Naive thymus-derived CD4-positive, alpha-beta T cell (primary cell): ENCODE results near the gene MZB1. TPM values are rescaled to one million over a fixed set of nuclear protein-coding genes. Genes with fewer than 3 reads are reported as not detected.

Source experiments
- ATAC-seq: fragments of 150-1000 bp; cut with Tn5 transposase; 2 replicates; pipeline ENCODE4 v1.10.0; 2021; ENCODE audit warnings: mild to moderate bottlenecking, moderate library complexity
- CTCF ChIA-PET: fragments of 350-600 bp; sonication (Branson Sonifier 250); formaldehyde crosslinking; loops from one replicate; lab custom pipeline; 2021; ENCODE audit warnings: antibody characterized with exemption; lab: Charles Lee
- POLR2A ChIA-PET: fragments of 350-600 bp; sonication (Branson Sonifier 250); formaldehyde crosslinking; loops from one replicate; lab custom pipeline; 2021; ENCODE audit warnings: antibody characterized with exemption, inconsistent platforms; lab: Charles Lee
- DNase-seq, 9 donors: peaks; one replicate each; pipeline versions ENCODE4 v3.0.0 to v3.0.0-alpha.2; 2020 to 2022; ENCODE audit warnings: mixed read lengths in 1 of 9
- H3K27ac ChIP-seq: one replicate; pipeline ENCODE4 v1.7.0; 2013; ENCODE audit warnings: mild to moderate bottlenecking, low read depth, low read length, moderate library complexity
- H3K27me3 ChIP-seq, 2 donors: one replicate each; pipeline ENCODE4 v1.7.0; 2013; ENCODE audit warnings: low read length in 2 of 2, mild to moderate bottlenecking in 2 of 2, moderate library complexity in 2 of 2; ENCODE audit not compliant: control insufficient read depth in 2 of 2, insufficient read depth in 2 of 2
- H3K36me3 ChIP-seq, 3 experiments: 1 replicate in 2 of 3; 2 replicates in 1 of 3; pipeline ENCODE4 v1.7.0; 2013; ENCODE audit warnings: low read length in 3 of 3, mild to moderate bottlenecking in 3 of 3, moderate library complexity in 1 of 3; ENCODE audit not compliant: insufficient read depth in 3 of 3, control insufficient read depth in 2 of 3
- H3K4me1 ChIP-seq, 2 donors: one replicate each; pipeline ENCODE4 v1.7.0; 2013; ENCODE audit warnings: low read length in 2 of 2, mild to moderate bottlenecking in 2 of 2, moderate library complexity in 1 of 2; ENCODE audit not compliant: control insufficient read depth in 2 of 2, insufficient read depth in 2 of 2
- H3K4me3 ChIP-seq: 2 replicates; pipeline ENCODE4 v1.7.0; 2013; ENCODE audit warnings: mild to moderate bottlenecking, low read length
- H3K9me3 ChIP-seq, 3 experiments: 1 replicate in 2 of 3; 2 replicates in 1 of 3; pipeline ENCODE4 v1.7.0; 2013; ENCODE audit warnings: low read length in 3 of 3; ENCODE audit not compliant: control insufficient read depth in 2 of 3
- H3K27ac Mint-ChIP-seq, 9 donors: one replicate each; pipeline ENCODE4 v1.8.0; 2020 to 2022; ENCODE audit warnings: mixed read lengths in 9 of 9, mild to moderate bottlenecking in 8 of 9, moderate library complexity in 5 of 9, inconsistent platforms in 2 of 9
- H3K27me3 Mint-ChIP-seq, 5 donors: one replicate each; pipeline ENCODE4 v1.8.0; 2021 to 2022; ENCODE audit warnings: mixed read lengths in 5 of 5, mild to moderate bottlenecking in 1 of 5
- H3K36me3 Mint-ChIP-seq, 5 donors: one replicate each; pipeline ENCODE4 v1.8.0; 2020 to 2022; ENCODE audit warnings: mixed read lengths in 5 of 5, mild to moderate bottlenecking in 3 of 5, inconsistent platforms in 1 of 5
- H3K4me1 Mint-ChIP-seq, 7 donors: one replicate each; pipeline ENCODE4 v1.8.0; 2020 to 2022; ENCODE audit warnings: mixed read lengths in 7 of 7, mild to moderate bottlenecking in 3 of 7, inconsistent platforms in 1 of 7
- H3K4me3 Mint-ChIP-seq, 10 donors: one replicate each; pipeline ENCODE4 v1.8.0; 2020 to 2022; ENCODE audit warnings: mild to moderate bottlenecking in 10 of 10, mixed read lengths in 10 of 10, moderate library complexity in 6 of 10, inconsistent platforms in 2 of 10
- H3K9me3 Mint-ChIP-seq, 11 donors: one replicate each; pipeline ENCODE4 v1.8.0; 2020 to 2022; ENCODE audit warnings: mixed read lengths in 11 of 11, mild to moderate bottlenecking in 4 of 11, inconsistent platforms in 1 of 11, moderate library complexity in 1 of 11
- intact Hi-C, 2 donors: fragments of 100-400 bp; cut with micrococcal nuclease; formaldehyde crosslinking; loops; one replicate each; pipeline ENCODE4 v1.15.1; 2023
- polyA plus RNA-seq, 2 donors: library from polyadenylated mRNA; unstranded; fragments of 300-500 nt; fragmentation: Illumina TruSeq; gene quantifications; one replicate each; pipeline ENCODE4 v1.2.3, GENCODE V29; 2021
- total RNA-seq, 6 experiments: library from RNA in 5 of 6; stranded (reverse) in 5 of 6; gene quantifications; 1 replicate in 5 of 6; 2 replicates in 1 of 6; pipeline ENCODE4 v1.2.3 and lab custom pipeline; 2021 to 2026

The MZB1 gene
- total and polyA plus RNA-seq, 7 experiments from 2014 or later = 0.25 to 70.6 (median 0.94) TPM

- ChIA-PET CTCF (interaction anchor here (0.5 to 2.2 kb wide), 5 partner anchors 8 to 111 kb away, joined by 3 to 7 read pairs (median 3); partner anchors contain the start of gene PAIP2), POLR2A (interaction anchor here (0.5 to 3.2 kb wide), 10 partner anchors 11 to 167 kb away, joined by 3 to 24 read pairs (median 4); partner anchors contain the start of genes MZB1, PAIP2 and UBE2D2)
- Mint-ChIP-seq H3K27ac (peak overlapping the region; percentile 96 to 100 (median 99)), H3K4me3 (peak overlapping the region; percentile 88 to 98 (median 94)), H3K27me3 (no peaks in the 10 kb centered on the region), H3K36me3 (peaks cover 4 to 7% (median 5%) of the 10 kb centered on the region in 5 donors), H3K9me3 (no peaks in the 10 kb centered on the region), H3K4me1 (peaks cover 22 to 43% (median 31%) of the 10 kb centered on the region in 7 donors)
- Histone ChIP-seq H3K36me3 (no peaks in the 10 kb centered on the region), H3K4me3 (peak overlapping the region; percentile 56), H3K27ac (peak overlapping the region; percentile 88), H3K27me3 (no peaks in the 10 kb centered on the region), H3K9me3 (no peaks in the 10 kb centered on the region), H3K4me1 (peaks cover 16% of the 10 kb centered on the region in 2 donors)
- intact Hi-C loops = loop anchor here (1.0 to 5.0 kb wide), 5 partner anchors 204 to 1065 kb away; partner anchors contain the start of genes FAM53C (in 2 of the 2), HSPA9 (in 2 of the 2), SIL1 (in 2 of the 2) and ANKHD1 (in 1 of the 2)
- no peak for DNase-seq
- ATAC-seq = no peak
Measured at GRCh38 chr5:139402561-139403158, 12.9 kb upstream of the MZB1 start.

DNA sequence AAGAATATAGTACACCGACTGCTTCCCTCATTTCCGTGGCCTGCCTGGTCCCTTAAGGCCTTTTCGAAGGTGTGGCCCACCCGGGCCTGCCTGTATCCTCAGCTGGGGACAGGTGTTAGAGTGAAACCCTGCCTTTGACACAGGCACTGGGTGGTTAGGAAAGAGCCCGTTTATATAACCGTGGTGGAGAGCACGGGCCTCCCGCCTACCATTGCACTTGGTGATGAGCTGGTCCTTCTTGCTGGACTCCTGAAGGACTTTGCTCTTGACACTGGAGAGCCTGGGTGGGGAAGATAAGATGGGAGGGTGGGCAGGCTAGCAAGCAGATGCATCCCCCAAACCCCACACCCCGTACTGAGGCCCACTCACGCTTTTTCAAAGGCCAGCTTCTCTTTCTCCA, 11.8 kb upstream of the MZB1 start:
- no peak for ATAC-seq
- POLR2A ChIA-PET = interaction anchor here (1.0 to 3.2 kb wide), 3 partner anchors 60 to 159 kb away, joined by 3 to 20 read pairs (median 4); partner anchors contain the start of genes PAIP2 and UBE2D2
- Histone ChIP-seq H3K9me3 (no peaks in the 10 kb centered on the region), H3K27ac (no peak overlapping the region), H3K4me3 (no peak overlapping the region), H3K4me1 (peaks cover 14 to 16% of the 10 kb centered on the region in 2 donors), H3K27me3 (no peaks in the 10 kb centered on the region), H3K36me3 (no peaks in the 10 kb centered on the region)
- Mint-ChIP-seq H3K9me3 (no peaks in the 10 kb centered on the region), H3K27ac (peak overlapping the region in 1 of 9 donors; percentile 79), H3K4me3 (peak overlapping the region in 1 of 10 donors; percentile 27), H3K36me3 (peaks cover 4 to 6% (median 5%) of the 10 kb centered on the region in 5 donors), H3K4me1 (peaks cover 21 to 43% (median 25%) of the 10 kb centered on the region in 7 donors), H3K27me3 (no peaks in the 10 kb centered on the region)
- CTCF ChIA-PET = interaction anchor here (0.6 to 2.2 kb wide), 3 partner anchors 21 to 1047 kb away, joined by 3 to 7 read pairs (median 3); no protein-coding TSS in a partner anchor
- intact Hi-C loops = loop anchor here (5.0 kb wide), 2 partner anchors 1001 to 1064 kb away; partner anchors contain the start of genes FAM53C (in 2 of the 2) and ANKHD1 (in 1 of the 2)
- DNase-seq = no peak

DNA sequence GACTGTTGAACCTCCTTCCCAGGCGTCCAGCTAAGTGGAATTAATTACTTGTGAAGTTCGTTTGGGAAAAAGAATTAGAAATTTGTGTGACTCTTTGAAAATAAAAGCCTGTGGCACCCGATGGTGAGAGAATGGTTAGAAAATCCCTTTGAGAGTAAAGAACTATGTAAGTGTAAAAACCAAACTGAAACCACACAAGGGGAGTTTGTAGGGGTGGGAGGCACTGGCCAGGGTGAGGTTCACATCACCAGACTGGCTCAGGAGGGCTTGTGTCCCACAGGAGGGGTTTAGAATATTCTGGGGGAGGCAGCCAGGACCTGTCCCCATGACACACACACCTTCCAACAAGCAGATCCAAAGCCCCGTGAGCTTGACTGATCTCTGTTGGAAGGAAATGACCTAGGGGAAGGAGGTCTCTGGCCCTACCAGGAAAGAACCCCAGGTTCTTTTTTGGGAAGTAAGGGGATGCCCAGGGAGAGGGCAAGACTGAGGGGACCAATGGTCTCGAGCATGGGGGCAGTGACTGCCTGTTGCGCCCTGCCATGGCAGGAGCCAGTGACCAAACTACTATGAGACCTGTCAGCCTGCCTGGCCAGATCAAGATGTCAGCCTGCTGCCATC, 9.9 kb upstream of the MZB1 start:
- ATAC-seq = no peak
- POLR2A ChIA-PET = no interaction called here

DNA sequence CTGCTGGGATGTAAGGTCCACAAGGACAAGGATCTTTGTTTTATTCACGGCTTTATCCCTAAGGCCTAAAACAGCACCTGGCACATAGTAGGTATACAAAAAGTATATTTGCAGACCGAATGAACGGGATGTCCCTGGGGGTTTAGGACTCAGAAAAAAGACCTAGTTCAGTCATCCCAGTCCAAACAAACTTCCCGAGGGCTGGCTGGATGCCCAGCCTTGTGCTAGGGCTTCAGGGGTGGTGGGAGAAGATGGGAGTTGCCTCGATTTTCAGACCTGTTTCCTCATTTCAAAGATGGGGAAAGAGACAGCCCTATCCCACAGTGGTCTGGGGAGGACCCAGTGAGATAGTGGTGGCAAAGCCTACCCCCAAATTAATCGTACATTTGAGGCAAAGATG, 8.2 kb upstream of the MZB1 start:
- H3K36me3 ChIP-seq = peaks cover 0 to 3% (median 0%) of the 10 kb centered on the region in 3 experiments
- Mint-ChIP-seq H3K36me3 (peaks cover 4 to 7% (median 5%) of the 10 kb centered on the region in 5 donors), H3K4me1 (peaks cover 2 to 34% (median 10%) of the 10 kb centered on the region in 7 donors), H3K27me3 (no peaks in the 10 kb centered on the region), H3K9me3 (no peaks in the 10 kb centered on the region), H3K4me3 (no peak overlapping the region), H3K27ac (no peak overlapping the region)
- no peaks in the 10 kb centered on the region for H3K9me3 ChIP-seq
- ChIA-PET POLR2A (interaction anchor here (1.3 kb wide), 1 partner anchor 9 kb away, joined by 3 read pairs; no protein-coding TSS in a partner anchor), CTCF (no interaction called here)
- H3K27me3 ChIP-seq = no peaks in the 10 kb centered on the region
- ATAC-seq = no peak
- no peak overlapping the region for H3K27ac ChIP-seq
- H3K4me3 ChIP-seq = no peak overlapping the region
- H3K4me1 ChIP-seq = peaks cover 5 to 6% of the 10 kb centered on the region in 2 donors
- intact Hi-C loops = loop anchor here in 1 of 2 donors (10.0 kb wide), 1 partner anchor 933 kb away; the partner anchor contains the start of gene EGR1
- no peak for DNase-seq

More for the DNA sequence above, 9.9 kb upstream of the MZB1 start:
- Histone ChIP-seq H3K27me3 (no peaks in the 10 kb centered on the region), H3K9me3 (no peaks in the 10 kb centered on the region), H3K36me3 (no peaks in the 10 kb centered on the region), H3K4me3 (no peak overlapping the region), H3K27ac (no peak overlapping the region), H3K4me1 (peaks cover 10 to 13% of the 10 kb centered on the region in 2 donors)
- H3K36me3 Mint-ChIP-seq = peaks cover 4 to 7% (median 5%) of the 10 kb centered on the region in 5 donors
- DNase-seq = no peak
- no peak overlapping the region for H3K4me3 Mint-ChIP-seq
- peak overlapping the region in 1 of 9 donors; percentile 38 for H3K27ac Mint-ChIP-seq
- CTCF ChIA-PET = interaction anchor here (0.6 to 1.4 kb wide), 2 partner anchors 15 to 163 kb away, joined by 3 read pairs; no protein-coding TSS in a partner anchor
- H3K27me3 Mint-ChIP-seq = no peaks in the 10 kb centered on the region
- no peaks in the 10 kb centered on the region for H3K9me3 Mint-ChIP-seq
- peaks cover 15 to 47% (median 24%) of the 10 kb centered on the region in 7 donors for H3K4me1 Mint-ChIP-seq
- intact Hi-C loops = loop anchor here (5.0 to 10.0 kb wide), 3 partner anchors 935 to 1062 kb away; partner anchors contain the start of genes FAM53C (in 2 of the 2), ANKHD1 (in 1 of the 2) and EGR1 (in 1 of the 2)

DNA sequence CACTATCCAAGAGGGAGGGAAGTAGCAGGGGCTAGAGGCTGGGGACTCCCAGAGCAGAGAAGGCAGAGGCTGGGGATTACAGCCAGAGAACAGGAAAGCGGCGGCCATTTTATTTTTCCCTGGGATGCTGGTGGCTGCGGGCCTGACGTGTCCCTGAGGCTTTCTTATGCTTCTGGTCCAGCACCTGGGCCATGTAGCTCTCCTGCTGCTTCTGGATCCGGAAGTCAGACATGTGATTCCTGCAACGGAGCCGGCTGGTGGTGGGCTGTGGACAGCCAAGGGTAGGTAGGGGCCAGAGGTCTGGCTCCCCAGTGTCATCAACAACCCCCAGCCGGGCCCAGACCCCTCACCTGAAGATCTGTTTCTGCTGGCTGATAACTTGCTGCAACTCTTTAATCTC, 7.0 kb upstream of the MZB1 start:
- no peak for ATAC-seq
- Mint-ChIP-seq H3K4me1 (peaks cover 2 to 31% (median 12%) of the 10 kb centered on the region in 7 donors), H3K27me3 (no peaks in the 10 kb centered on the region), H3K36me3 (peaks cover 4 to 9% (median 5%) of the 10 kb centered on the region in 5 donors), H3K27ac (peak overlapping the region in 1 of 9 donors; percentile 57), H3K4me3 (no peak overlapping the region), H3K9me3 (no peaks in the 10 kb centered on the region)
- Histone ChIP-seq H3K9me3 (no peaks in the 10 kb centered on the region), H3K27ac (no peak overlapping the region), H3K4me3 (no peak overlapping the region), H3K27me3 (no peaks in the 10 kb centered on the region), H3K36me3 (peaks cover 0 to 6% (median 0%) of the 10 kb centered on the region in 3 experiments), H3K4me1 (peaks cover 5 to 8% of the 10 kb centered on the region in 2 donors)
- POLR2A ChIA-PET = interaction anchor here (0.6 to 1.2 kb wide), 2 partner anchors 15 to 18 kb away, joined by 3 read pairs; no protein-coding TSS in a partner anchor
- CTCF ChIA-PET = no interaction called here
- no peak for DNase-seq
- intact Hi-C loops = loop anchor here in 1 of 2 donors (10.0 kb wide), 1 partner anchor 932 kb away; the partner anchor contains the start of gene EGR1
